Measurements from ENCODE around the gene FGF14.

The FGF14 gene

GRCh38 chr13:101833671-101834070 lies 568.2 kb downstream of the FGF14 start:
- Mint-ChIP-seq H3K27ac (no peak overlapping the region), H3K27me3 (no peaks in the 10 kb centered on the region), H3K9me3 (no peaks in the 10 kb centered on the region), H3K4me1 (no peaks in the 10 kb centered on the region), H3K36me3 (ENCODE audit: low read depth) (no peaks in the 10 kb centered on the region), H3K4me3 (no peak overlapping the region)
- no peak for DNase-seq
- ATAC-seq, result no peak

GRCh38 chr13:101830035-101830434 lies 571.8 kb downstream of the FGF14 start:
- peaks cover 4% of the 10 kb centered on the region for H3K27me3 Mint-ChIP-seq
- no peaks in the 10 kb centered on the region for H3K36me3 Mint-ChIP-seq (ENCODE audit: low read depth)
- H3K27ac Mint-ChIP-seq, result no peak overlapping the region
- no peak for DNase-seq
- no peak for ATAC-seq
- no peaks in the 10 kb centered on the region for H3K4me1 Mint-ChIP-seq
- H3K9me3 Mint-ChIP-seq, result no peaks in the 10 kb centered on the region
- H3K4me3 Mint-ChIP-seq, result no peak overlapping the region

GRCh38 chr13:101829484-101829883 lies 572.4 kb downstream of the FGF14 start:
- H3K36me3 Mint-ChIP-seq (ENCODE audit: low read depth), result no peaks in the 10 kb centered on the region
- H3K27ac Mint-ChIP-seq, result no peak overlapping the region
- no peak overlapping the region for H3K4me3 Mint-ChIP-seq
- ATAC-seq (no peak), DNase-seq (no peak)
- no peaks in the 10 kb centered on the region for H3K9me3 Mint-ChIP-seq
- H3K27me3 Mint-ChIP-seq, result peaks cover 4% of the 10 kb centered on the region
- no peaks in the 10 kb centered on the region for H3K4me1 Mint-ChIP-seq

- H3K27ac Mint-ChIP-seq, result no peak overlapping the region
- H3K4me1 Mint-ChIP-seq, result no peaks in the 10 kb centered on the region
- H3K4me3 Mint-ChIP-seq, result no peak overlapping the region
- peaks cover 4% of the 10 kb centered on the region for H3K27me3 Mint-ChIP-seq
- H3K9me3 Mint-ChIP-seq, result no peaks in the 10 kb centered on the region
- ATAC-seq, result no peak
- DNase-seq, result no peak
- no peaks in the 10 kb centered on the region for H3K36me3 Mint-ChIP-seq (ENCODE audit: low read depth)
These were observed 573.7 kb downstream of the FGF14 start for GRCh38 chr13:101828119-101828518.

- Mint-ChIP-seq H3K4me3 (no peak overlapping the region), H3K9me3 (no peaks in the 10 kb centered on the region), H3K27me3 (no peaks in the 10 kb centered on the region), H3K27ac (no peak overlapping the region), H3K36me3 (ENCODE audit: low read depth) (no peaks in the 10 kb centered on the region), H3K4me1 (no peaks in the 10 kb centered on the region)
- DNase-seq (no peak), ATAC-seq (no peak)
These were observed 584.0 kb downstream of the FGF14 start for GRCh38 chr13:101817898-101818297.

- Mint-ChIP-seq H3K9me3 (no peaks in the 10 kb centered on the region), H3K27me3 (no peaks in the 10 kb centered on the region), H3K36me3 (ENCODE audit: low read depth) (no peaks in the 10 kb centered on the region), H3K4me3 (no peak overlapping the region), H3K4me1 (no peaks in the 10 kb centered on the region), H3K27ac (no peak overlapping the region)
- no peak for DNase-seq
- no peak for ATAC-seq
These were observed 590.0 kb downstream of the FGF14 start for GRCh38 chr13:101811881-101812280.

- no peak overlapping the region for H3K27ac Mint-ChIP-seq
- no peaks in the 10 kb centered on the region for H3K9me3 Mint-ChIP-seq
- no peak overlapping the region for H3K4me3 Mint-ChIP-seq
- no peak for ATAC-seq
- H3K36me3 Mint-ChIP-seq (ENCODE audit: low read depth), result no peaks in the 10 kb centered on the region
- no peaks in the 10 kb centered on the region for H3K4me1 Mint-ChIP-seq
- no peak for DNase-seq
- no peaks in the 10 kb centered on the region for H3K27me3 Mint-ChIP-seq
These were observed 590.5 kb downstream of the FGF14 start for GRCh38 chr13:101811284-101811839.

- Mint-ChIP-seq H3K27ac (no peak overlapping the region), H3K36me3 (ENCODE audit: low read depth) (no peaks in the 10 kb centered on the region), H3K4me3 (no peak overlapping the region), H3K27me3 (peaks cover 3% of the 10 kb centered on the region), H3K4me1 (no peaks in the 10 kb centered on the region), H3K9me3 (no peaks in the 10 kb centered on the region)
- no peak for ATAC-seq
- DNase-seq, result no peak
These were observed 602.7 kb downstream of the FGF14 start for GRCh38 chr13:101799196-101799595.

- DNase-seq (no peak), ATAC-seq (no peak)
- Mint-ChIP-seq H3K4me3 (no peak overlapping the region), H3K9me3 (no peaks in the 10 kb centered on the region), H3K36me3 (ENCODE audit: low read depth) (no peaks in the 10 kb centered on the region), H3K27me3 (peaks cover 2% of the 10 kb centered on the region), H3K27ac (no peak overlapping the region), H3K4me1 (no peaks in the 10 kb centered on the region)
These were observed 603.4 kb downstream of the FGF14 start for GRCh38 chr13:101798437-101798836.

GRCh38 chr13:101795460-101795859 lies 606.4 kb downstream of the FGF14 start:
- ATAC-seq (no peak), DNase-seq (no peak)
- H3K27me3 Mint-ChIP-seq, result peaks cover 11% of the 10 kb centered on the region
- H3K36me3 Mint-ChIP-seq (ENCODE audit: low read depth), result no peaks in the 10 kb centered on the region
- no peak overlapping the region for H3K27ac Mint-ChIP-seq
- H3K9me3 Mint-ChIP-seq, result no peaks in the 10 kb centered on the region
- H3K4me1 Mint-ChIP-seq, result no peaks in the 10 kb centered on the region
- H3K4me3 Mint-ChIP-seq, result no peak overlapping the region

- no peak for DNase-seq
- H3K36me3 Mint-ChIP-seq (ENCODE audit: low read depth), result no peaks in the 10 kb centered on the region
- no peaks in the 10 kb centered on the region for H3K9me3 Mint-ChIP-seq
- H3K4me1 Mint-ChIP-seq, result no peaks in the 10 kb centered on the region
- peaks cover 11% of the 10 kb centered on the region for H3K27me3 Mint-ChIP-seq
- H3K27ac Mint-ChIP-seq, result no peak overlapping the region
- H3K4me3 Mint-ChIP-seq, result no peak overlapping the region
- ATAC-seq, result no peak
These were observed 606.8 kb downstream of the FGF14 start for GRCh38 chr13:101795025-101795424.

- no peak for DNase-seq
- Mint-ChIP-seq H3K36me3 (ENCODE audit: low read depth) (no peaks in the 10 kb centered on the region), H3K27ac (no peak overlapping the region), H3K9me3 (no peaks in the 10 kb centered on the region), H3K27me3 (peaks cover 11% of the 10 kb centered on the region), H3K4me3 (no peak overlapping the region), H3K4me1 (no peaks in the 10 kb centered on the region)
- ATAC-seq, result no peak
These were observed 609.7 kb downstream of the FGF14 start for GRCh38 chr13:101792189-101792588.

GRCh38 chr13:101785858-101786257 lies 616.0 kb downstream of the FGF14 start:
- no peaks in the 10 kb centered on the region for H3K9me3 Mint-ChIP-seq
- DNase-seq (no peak), ATAC-seq (no peak)
- peaks cover 6% of the 10 kb centered on the region for H3K27me3 Mint-ChIP-seq
- no peaks in the 10 kb centered on the region for H3K36me3 Mint-ChIP-seq (ENCODE audit: low read depth)
- H3K4me1 Mint-ChIP-seq, result no peaks in the 10 kb centered on the region
- H3K4me3 Mint-ChIP-seq, result no peak overlapping the region
- H3K27ac Mint-ChIP-seq, result no peak overlapping the region

GRCh38 chr13:101784313-101784712 lies 617.5 kb downstream of the FGF14 start:
- H3K4me3 Mint-ChIP-seq, result no peak overlapping the region
- no peak overlapping the region for H3K27ac Mint-ChIP-seq
- no peaks in the 10 kb centered on the region for H3K4me1 Mint-ChIP-seq
- no peaks in the 10 kb centered on the region for H3K9me3 Mint-ChIP-seq
- no peak for ATAC-seq
- no peaks in the 10 kb centered on the region for H3K36me3 Mint-ChIP-seq (ENCODE audit: low read depth)
- peaks cover 8% of the 10 kb centered on the region for H3K27me3 Mint-ChIP-seq
- DNase-seq, result no peak

- H3K9me3 Mint-ChIP-seq, result no peaks in the 10 kb centered on the region
- peaks cover 8% of the 10 kb centered on the region for H3K27me3 Mint-ChIP-seq
- DNase-seq (no peak), ATAC-seq (no peak)
- no peak overlapping the region for H3K27ac Mint-ChIP-seq
- H3K4me1 Mint-ChIP-seq, result no peaks in the 10 kb centered on the region
- H3K36me3 Mint-ChIP-seq (ENCODE audit: low read depth), result no peaks in the 10 kb centered on the region
- no peak overlapping the region for H3K4me3 Mint-ChIP-seq
These were observed 618.3 kb downstream of the FGF14 start for GRCh38 chr13:101783554-101783953.

- Mint-ChIP-seq H3K27ac (no peak overlapping the region), H3K27me3 (peaks cover 8% of the 10 kb centered on the region), H3K4me1 (no peaks in the 10 kb centered on the region), H3K36me3 (ENCODE audit: low read depth) (no peaks in the 10 kb centered on the region), H3K4me3 (no peak overlapping the region), H3K9me3 (no peaks in the 10 kb centered on the region)
- ATAC-seq, result no peak
- no peak for DNase-seq
These were observed 621.6 kb downstream of the FGF14 start for GRCh38 chr13:101780211-101780610.

Data from activated naive CD8-positive, alpha-beta T cell treated with anti-CD3 and anti-CD28 coated beads, Interleukin-2, amount 50 U/mL, for 24 hours (primary cell).